ENCODE results near the gene CHMP4A. TPM values are rescaled to one million over a fixed set of nuclear protein-coding genes. Genes with fewer than 3 reads are reported as not detected.
"Not testable (repeated sequence)": the region's sequence is repeated elsewhere in the genome, so short reads cannot be mapped to it uniquely, and the experiment has no call there.

The CHMP4A gene
- total RNA-seq, 2 donors from 2014 or later = 61.5 to 66.8 TPM

- no peak for DNase-seq (ENCODE audit: low spot score)
- Histone ChIP-seq H3K9me3 (no peaks in the 10 kb centered on the region), H3K27ac (no peak overlapping the region), H3K36me3 (no peaks in the 10 kb centered on the region), H3K27me3 (replicated peaks; ENCODE audit: insufficient read depth) (no peaks in the 10 kb centered on the region), H3K4me1 (replicated peaks) (no peaks in the 10 kb centered on the region), H3K4me3 (no peak overlapping the region)
- TF ChIP-seq POLR2AphosphoS5 (IDR thresholded peaks at IDR 0.05) (no peak), POLR2A (IDR thresholded peaks at IDR 0.05) (no peak), CTCF (IDR thresholded peaks at IDR 0.05) (no peak)
- 93% methylated on average over 7 of the region's 7 CpGs for WGBS
- intact Hi-C loops (cut with DNase I) = no loop called here
Measured at GRCh38 chr14:24204163-24205146, 8.8 kb downstream of the CHMP4A start.

- H3K9me3 ChIP-seq; H3K27ac ChIP-seq; H3K4me3 ChIP-seq; H3K36me3 ChIP-seq; H3K27me3 ChIP-seq (replicated peaks; ENCODE audit: insufficient read depth); H3K4me1 ChIP-seq (replicated peaks); DNase-seq (ENCODE audit: low spot score); intact Hi-C loops (cut with DNase I): not testable (repeated sequence)
- WGBS = 98% methylated on average over 16 of the region's 16 CpGs
Measured at GRCh38 chr14:24203249-24203886, 9.9 kb downstream of the CHMP4A start.

- 92% methylated on average over 8 of the region's 8 CpGs for WGBS
- H3K4me1 ChIP-seq (replicated peaks); H3K27me3 ChIP-seq (replicated peaks; ENCODE audit: insufficient read depth); H3K9me3 ChIP-seq; DNase-seq (ENCODE audit: low spot score); H3K4me3 ChIP-seq; intact Hi-C loops (cut with DNase I); H3K27ac ChIP-seq; H3K36me3 ChIP-seq: not testable (repeated sequence)
Measured at GRCh38 chr14:24202538-24202937, 10.8 kb downstream of the CHMP4A start.

- no peak for DNase-seq (ENCODE audit: low spot score)
- no peaks in the 10 kb centered on the region for H3K36me3 ChIP-seq
- no peaks in the 10 kb centered on the region for H3K27me3 ChIP-seq (replicated peaks; ENCODE audit: insufficient read depth)
- no peaks in the 10 kb centered on the region for H3K9me3 ChIP-seq
- H3K27ac ChIP-seq = no peak overlapping the region
- intact Hi-C loops (cut with DNase I) = no loop called here
- TF ChIP-seq POLR2AphosphoS5 (IDR thresholded peaks at IDR 0.05) = no peak
- TF ChIP-seq POLR2A (IDR thresholded peaks at IDR 0.05) = no peak
- no peak for TF ChIP-seq CTCF (IDR thresholded peaks at IDR 0.05)
- H3K4me3 ChIP-seq = no peak overlapping the region
- no peaks in the 10 kb centered on the region for H3K4me1 ChIP-seq (replicated peaks)
- 84% methylated on average over 7 of the region's 7 CpGs for WGBS
Measured at GRCh38 chr14:24198814-24199524, 14.3 kb downstream of the CHMP4A start.

GRCh38 chr14:24197056-24197450 lies 16.2 kb downstream of the CHMP4A start:
- H3K9me3 ChIP-seq = no peaks in the 10 kb centered on the region
- no peaks in the 10 kb centered on the region for H3K27me3 ChIP-seq (replicated peaks; ENCODE audit: insufficient read depth)
- intact Hi-C loops (cut with DNase I) = no loop called here
- DNase-seq (ENCODE audit: low spot score) = no peak
- no peaks in the 10 kb centered on the region for H3K36me3 ChIP-seq
- no peak for TF ChIP-seq POLR2AphosphoS5 (IDR thresholded peaks at IDR 0.05)
- no peak for TF ChIP-seq CTCF (IDR thresholded peaks at IDR 0.05)
- TF ChIP-seq POLR2A (IDR thresholded peaks at IDR 0.05) = no peak
- WGBS = 98% methylated on average over 2 of the region's 2 CpGs
- H3K4me3 ChIP-seq = no peak overlapping the region
- H3K4me1 ChIP-seq (replicated peaks) = no peaks in the 10 kb centered on the region
- no peak overlapping the region for H3K27ac ChIP-seq

Measured in prostate gland (tissue), 2 donors.